Stimulated activated CD4-positive, alpha-beta T cell treated with anti-CD3 and anti-CD28 coated beads, Interleukin-15, amount 100 ng/mL, for 24 hours (primary cell): ENCODE results near the gene GDPD5.

Experiments used
- DNase-seq: peaks from one replicate; pipeline ENCODE4 v3.0.0-alpha.2; 2020

The GDPD5 gene

DNA sequence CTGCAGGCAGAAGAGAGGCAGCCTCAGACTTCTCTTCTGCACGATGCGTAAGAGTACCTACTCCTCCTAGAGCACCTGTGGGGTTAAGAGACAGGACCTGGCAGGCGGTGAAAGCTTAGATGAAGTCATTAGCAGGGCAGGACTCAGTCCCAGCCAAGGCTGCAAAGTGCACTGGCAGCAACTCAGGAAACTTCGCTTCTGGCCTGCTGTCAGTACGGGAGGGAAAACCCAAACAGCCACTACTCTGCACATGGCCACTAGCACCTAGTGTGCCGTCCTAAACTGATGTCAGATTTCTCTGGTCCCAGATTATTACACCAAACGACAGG is 84.0 kb downstream of the GDPD5 start:
- DNase-seq, result no peak

DNA sequence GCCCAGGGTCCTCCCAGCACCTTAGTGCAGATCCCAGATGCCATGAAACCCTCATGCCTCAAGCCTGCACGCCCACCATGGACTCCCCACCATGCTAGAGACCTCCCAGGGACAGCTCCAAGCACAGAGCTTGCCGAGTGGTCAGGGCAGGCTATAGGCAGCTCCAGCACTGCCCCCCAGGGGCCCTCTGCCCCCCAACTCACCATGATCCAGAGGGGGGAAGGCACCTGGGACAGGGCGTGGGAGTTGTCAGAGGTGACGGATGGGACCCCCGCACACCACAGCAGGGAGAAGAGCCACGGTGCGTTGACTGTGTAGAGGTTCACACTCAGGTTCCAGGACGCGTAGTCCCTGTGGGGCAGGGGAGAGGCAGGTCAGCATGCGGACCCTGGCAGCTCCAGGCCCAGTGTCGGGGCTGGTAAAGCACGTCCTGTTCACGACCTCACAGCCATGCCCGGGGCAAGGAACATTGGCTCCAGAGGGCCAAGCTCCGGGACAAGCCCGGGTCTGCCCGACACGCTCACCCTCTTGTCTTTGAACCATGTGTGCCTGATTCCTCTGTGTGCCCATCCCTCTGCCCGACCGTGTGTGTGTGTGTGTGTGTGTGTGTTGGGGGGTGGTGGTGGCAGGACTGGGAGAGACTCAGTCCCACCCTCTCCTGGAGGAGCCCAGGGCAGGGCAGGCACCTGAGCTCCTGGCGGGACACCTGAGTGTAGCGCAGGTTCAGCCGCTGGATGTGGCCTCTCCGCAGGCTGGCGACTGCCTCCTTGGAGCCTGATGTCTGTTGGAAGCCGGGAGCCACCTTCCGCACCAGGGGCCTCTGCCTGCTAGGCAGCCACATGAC is 84.6 kb downstream of the GDPD5 start:
- no peak for DNase-seq

- DNase-seq, result no peak
These were observed 86.1 kb downstream of the GDPD5 start for GRCh38 chr11:75439495-75440120.

DNA sequence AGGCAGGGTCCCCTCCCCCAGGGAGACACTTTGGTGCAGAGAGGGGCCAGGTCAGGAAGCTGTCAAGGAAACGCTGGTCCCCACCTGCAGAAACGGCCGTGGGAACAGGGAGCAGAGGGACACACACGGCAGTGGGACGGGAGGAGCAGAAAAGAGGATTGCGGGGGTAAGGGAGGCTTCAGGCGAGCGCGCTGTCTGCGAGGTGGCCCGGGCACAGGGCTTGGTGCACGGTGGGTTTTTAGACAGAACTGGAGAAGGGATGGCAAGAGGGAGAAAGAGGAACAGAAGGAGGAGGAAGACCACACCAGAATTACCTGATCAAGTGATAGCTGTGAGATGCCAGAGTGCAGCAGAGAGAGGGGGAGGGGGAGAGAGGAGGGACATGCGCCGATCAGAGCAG is 86.7 kb downstream of the GDPD5 start:
- DNase-seq, result no peak

DNA sequence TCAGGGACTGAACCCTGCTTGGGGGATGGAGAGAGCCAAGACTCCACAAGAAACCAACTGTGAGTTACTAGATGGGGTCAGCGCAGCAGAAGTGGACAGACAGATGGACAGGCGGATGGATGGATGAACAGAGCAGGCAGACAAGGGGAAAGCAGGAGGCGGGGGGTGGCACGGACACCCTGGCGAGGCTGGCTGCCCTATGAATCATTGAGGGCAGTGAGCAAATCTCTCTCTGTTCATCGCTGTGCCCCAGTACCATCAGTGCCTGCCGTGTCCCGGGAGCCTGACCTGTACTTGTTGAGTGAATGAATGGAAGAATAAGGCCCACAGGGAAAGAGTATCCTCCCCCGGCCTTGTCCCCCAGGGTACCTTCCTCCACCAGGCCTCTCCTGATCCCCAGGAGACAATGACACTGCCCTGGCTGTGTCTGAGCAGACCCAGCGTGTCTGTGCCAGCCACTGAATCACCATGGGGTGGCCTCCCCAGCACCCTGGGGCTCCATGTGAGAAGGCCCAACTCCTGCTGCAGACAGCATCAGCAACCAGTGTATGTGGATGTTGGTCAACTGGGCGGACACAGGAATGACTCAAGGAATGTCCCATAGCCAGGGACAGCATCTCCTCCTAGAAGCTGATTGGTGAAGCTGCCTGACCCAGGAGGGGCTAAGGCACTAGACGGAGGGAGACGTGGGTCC is 87.6 kb downstream of the GDPD5 start:
- no peak for DNase-seq

- DNase-seq, result no peak
These were observed 88.9 kb downstream of the GDPD5 start for GRCh38 chr11:75436806-75437205.

DNA sequence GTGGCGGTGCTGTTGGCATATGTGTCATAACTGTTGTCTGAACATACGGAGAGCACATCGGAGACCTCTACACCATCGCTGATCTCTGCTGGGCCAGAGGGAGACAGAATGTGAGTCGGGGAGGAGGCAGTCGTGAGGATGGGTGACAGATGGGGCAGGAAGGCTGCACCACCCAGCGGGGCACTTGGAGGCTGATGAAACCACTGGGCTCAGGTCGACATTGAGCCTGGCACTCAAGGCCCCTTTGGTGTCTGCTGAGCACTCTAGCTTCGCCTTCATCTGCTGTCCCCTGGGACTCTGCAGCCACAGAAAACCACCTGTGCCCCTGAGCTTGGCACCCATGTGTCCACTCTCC is 90.2 kb downstream of the GDPD5 start:
- no peak for DNase-seq

- DNase-seq, result no peak
These were observed 90.7 kb downstream of the GDPD5 start for GRCh38 chr11:75434886-75435570.

DNA sequence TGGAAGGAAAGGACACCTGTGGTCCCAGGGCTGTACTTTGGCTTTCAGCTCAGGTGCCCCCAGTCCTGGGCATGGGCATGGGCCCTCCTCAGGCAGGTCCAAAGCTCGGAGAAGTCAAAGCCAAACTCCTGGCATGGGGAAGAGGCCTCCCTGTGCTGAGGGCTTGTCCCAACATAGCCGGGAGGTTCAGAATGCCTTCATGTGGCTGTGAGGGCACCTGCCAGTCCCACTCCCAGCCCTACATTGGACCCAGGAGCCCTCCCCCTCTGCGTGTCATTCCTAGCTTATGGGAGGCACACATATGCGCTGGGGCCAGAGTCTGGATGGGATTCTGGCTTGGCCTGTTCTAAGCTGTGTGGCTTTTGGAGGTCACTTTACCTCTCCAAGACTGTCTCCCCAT is 91.7 kb downstream of the GDPD5 start:
- DNase-seq, result no peak

GRCh38 chr11:75433443-75433842 is 92.3 kb downstream of the GDPD5 start:
- no peak for DNase-seq

- no peak for DNase-seq
These were observed 92.8 kb downstream of the GDPD5 start, which contains the start of gene KLHL35 for GRCh38 chr11:75432911-75433321. Gene KLHL35, minus strand, starts transcription at chr11:75433203. Its CDS starts 2,574 bp downstream, at chr11:75430629.

DNA sequence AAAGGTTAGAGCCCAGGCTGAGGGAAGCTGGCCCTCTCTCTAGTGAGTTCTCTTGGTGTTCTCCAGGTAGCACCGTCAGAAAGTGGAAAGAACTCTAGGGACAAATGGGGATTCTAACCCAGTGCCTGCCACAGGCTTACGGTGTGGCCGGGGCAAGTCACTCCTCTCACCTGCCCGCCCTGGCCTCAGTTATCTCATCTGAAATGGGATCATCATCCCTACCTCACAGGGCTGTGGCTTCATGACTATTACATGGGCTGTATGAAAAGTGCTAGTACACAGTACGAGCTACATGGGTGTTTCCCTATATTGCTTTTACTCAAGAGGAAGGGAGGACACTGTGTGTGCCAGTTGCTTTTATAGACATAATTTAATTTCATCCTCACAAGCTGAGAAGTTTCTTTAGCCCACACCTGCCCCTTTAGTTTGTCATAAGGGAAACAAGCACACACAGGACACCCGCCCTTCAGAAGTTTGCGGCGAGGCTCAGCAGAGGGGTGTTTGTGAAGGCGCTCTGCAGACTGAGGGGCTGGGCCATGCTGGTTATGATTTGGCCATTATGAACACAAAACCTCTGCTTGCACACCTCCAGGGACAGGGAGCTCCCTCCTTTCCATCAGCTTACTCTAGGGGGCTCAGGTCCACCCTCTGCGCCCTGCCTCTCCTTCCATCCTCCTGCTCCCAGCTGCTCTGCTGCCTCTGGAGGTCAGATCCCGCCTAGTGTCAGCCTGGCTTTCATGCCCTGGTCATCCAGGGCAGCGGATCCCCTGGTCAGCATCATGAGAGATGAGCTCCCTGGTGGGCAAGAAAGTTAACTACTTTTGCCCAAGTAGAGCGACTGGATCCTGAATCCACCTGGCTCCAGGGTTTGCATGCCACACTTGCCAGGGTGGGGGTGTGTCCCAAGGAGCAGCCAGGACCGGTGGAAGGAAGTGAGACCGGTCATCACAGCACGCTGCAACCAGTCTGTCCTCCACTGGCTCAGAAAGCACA is 93.9 kb downstream of the GDPD5 start:
- no peak for DNase-seq

DNA sequence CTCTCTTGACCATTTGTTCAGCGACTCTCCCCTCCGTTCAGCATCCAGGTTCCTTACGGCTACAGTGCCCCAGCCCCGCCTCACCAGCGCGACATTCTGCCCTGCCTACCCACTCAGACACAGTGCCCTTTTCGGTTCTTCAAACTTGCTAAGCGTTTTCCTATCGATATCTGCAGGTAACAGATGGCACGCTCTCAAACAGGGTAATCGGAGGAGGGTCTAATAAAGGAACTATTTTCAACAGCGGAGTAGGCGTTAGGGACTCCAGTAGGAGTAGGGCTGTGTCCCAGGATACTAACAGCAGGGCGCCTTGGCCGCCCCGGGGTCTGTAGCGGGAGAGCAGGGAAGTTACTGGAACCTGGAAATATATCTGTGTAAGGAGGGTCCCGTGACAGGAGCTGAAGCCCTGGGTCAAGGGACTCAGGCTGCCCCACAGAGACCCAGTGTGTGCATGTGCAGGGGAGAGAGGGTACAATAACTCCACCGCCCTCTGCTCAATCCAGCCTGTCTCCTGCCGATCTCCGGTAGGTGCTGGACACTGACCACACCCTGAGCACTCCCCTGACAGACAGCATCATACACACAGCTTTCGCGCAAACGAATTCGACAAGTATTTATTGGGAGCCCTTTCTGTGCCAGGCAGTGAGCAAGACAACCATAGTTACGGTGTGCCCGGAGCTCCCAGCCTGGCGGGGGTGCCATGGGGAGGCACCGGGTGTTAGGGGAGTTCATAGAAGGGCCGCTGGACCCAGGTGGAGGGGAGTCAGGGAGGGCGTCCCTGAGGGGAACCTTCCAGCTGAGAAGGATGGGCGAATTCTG is 94.8 kb downstream of the GDPD5 start:
- DNase-seq, result no peak

DNA sequence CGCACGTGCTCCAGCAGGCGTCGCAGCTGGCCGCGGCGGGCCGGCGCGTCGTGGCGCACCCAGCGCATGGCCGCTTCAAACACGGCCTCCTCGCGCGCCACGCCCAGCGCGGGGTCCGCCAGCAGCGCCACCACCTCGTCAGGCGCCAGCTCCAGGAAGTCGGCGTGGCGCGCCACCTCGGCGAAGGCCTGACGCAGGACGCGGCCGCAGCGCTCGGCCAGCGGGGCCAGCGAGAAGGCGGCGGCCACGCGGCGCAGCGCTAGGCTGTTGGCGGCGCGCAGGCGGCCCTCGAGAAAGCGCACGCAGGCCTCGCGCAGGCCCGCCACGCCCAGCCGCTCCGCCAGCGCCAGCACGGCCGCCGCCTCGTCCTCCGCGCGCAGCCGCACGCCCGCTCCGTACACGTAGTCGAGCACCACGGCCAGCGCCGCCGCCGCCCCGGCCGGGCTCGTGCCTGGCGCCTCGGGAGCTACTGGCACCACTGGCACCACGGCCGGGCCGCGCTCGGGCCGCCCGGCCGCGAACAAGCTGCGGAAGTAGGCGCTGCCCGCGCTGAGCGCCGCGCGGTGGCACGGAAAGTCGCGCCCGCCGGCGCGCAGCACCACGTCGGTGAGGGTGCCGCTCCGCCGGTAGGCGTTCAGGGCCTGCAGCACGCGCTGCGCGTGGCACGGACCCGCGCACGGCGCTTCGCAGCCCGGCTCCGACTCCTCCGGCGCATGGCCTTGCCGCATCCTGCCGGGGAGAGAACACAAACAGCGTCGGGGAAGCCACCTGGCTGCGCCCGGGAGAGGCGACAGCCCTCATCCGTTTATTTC is 95.6 kb downstream of the GDPD5 start:
- DNase-seq, result peak; percentile 74

DNA sequence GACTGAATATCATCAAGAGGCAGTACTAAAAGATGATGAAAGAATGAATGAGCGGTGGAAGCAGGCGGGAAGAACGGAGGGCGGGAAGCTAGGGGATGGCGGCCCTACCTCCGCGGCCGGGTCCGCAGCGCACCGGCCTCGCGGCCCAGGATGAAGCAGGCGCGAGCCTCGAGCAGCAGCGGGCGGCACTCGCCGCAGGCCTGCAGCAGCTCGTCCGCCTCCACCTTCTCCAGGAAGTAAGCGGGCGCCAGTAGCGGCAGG is 96.2 kb downstream of the GDPD5 start:
- DNase-seq, result no peak

GRCh38 chr11:75428989-75429640 is 96.6 kb downstream of the GDPD5 start:
- no peak for DNase-seq

DNA sequence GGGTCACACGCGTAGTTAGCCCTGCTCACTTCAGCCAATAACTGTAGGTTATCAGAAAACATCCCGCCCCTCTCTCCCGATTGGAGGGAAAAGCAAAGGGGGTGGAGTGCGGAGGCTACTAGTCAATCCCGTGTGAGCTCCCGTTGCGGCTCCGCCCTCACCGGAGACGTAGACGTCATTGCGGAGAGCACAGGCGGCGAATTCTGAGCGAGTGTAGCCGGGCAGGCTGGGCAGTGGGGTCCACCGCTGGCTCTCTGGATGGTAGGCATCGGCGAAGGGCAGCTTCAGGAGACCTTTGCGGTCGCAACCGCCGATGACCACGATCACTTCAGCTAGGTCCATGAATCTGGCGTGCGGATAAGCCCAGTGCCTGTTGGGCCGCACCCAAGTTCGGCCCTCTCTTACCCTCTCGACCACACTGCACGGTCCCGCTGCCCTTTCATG is 97.4 kb downstream of the GDPD5 start:
- peak; percentile 85 for DNase-seq

GRCh38 chr11:75427181-75427580 is 98.6 kb downstream of the GDPD5 start:
- DNase-seq, result no peak

DNA sequence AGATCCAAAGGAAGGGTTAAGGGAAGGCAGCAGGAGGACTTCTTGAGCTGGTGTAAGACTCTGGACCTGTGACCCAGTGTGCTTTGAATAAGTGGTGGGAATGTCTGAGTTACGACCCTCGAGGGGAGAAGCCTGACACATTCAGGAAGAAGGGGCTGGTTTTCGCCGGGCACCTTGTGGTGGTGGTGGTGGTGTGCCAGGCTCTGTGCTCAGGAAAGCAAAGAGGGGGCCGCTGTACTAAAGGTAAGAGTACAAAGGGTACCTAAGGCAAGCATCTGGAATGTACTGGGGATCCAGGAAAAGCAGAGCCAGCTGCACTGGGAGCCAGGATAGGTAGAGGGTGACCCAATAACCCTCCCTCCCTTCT is 99.0 kb downstream of the GDPD5 start:
- no peak for DNase-seq

DNA sequence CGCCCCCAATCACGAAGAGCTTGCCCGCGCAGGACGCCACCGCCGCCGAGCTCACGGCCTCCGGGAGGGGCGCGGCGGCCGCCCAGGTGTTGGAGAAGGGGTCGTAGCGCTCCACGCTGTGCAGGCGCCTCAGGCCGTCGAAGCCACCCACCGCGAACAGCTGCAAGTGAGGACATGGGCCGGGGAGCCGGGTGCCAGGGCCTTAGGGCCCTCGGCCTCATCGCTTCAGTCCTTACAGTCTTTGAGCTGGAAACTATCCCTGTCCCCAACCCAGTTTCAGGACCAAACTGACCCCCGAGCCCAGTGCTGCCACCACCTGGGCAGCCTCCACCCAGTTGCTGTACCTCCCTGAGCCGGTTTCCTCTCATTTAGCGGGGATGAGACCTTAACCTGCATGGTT is 100.3 kb downstream of the GDPD5 start:
- no peak for DNase-seq
